Measurements from ENCODE around the gene UNC45A. TPM values are rescaled to one million over a fixed set of nuclear protein-coding genes. Genes with fewer than 3 reads are reported as not detected.

Gene UNC45A
- total RNA-seq, 4 donors from 2014 or later: 42.8 to 89.5 (median 65.4) TPM

GRCh38 chr15:90909976-90910375, 25.1 kb upstream of the UNC45A start:
- intact Hi-C loops (cut with DNase I; ENCODE audit: low total_unique reads): no loop called here
- DNase-seq: no peak
- Histone ChIP-seq H3K9me3 (no peaks in the 10 kb centered on the region), H3K36me3 (no peaks in the 10 kb centered on the region), H3K4me1 (no peaks in the 10 kb centered on the region), H3K4me3 (no peak overlapping the region), H3K27ac (no peak overlapping the region), H3K27me3 (no peaks in the 10 kb centered on the region)
- TF ChIP-seq POLR2A (IDR thresholded peaks at IDR 0.05) (no peak), CTCF (IDR thresholded peaks at IDR 0.05) (no peak)

- no peak overlapping the region for H3K27ac ChIP-seq
- no peaks in the 10 kb centered on the region for H3K4me1 ChIP-seq
- intact Hi-C loops (cut with DNase I; ENCODE audit: low total_unique reads): no loop called here
- DNase-seq: no peak
- no peak overlapping the region for H3K4me3 ChIP-seq
- H3K9me3 ChIP-seq: no peaks in the 10 kb centered on the region
- no peaks in the 10 kb centered on the region for H3K36me3 ChIP-seq
- no peaks in the 10 kb centered on the region for H3K27me3 ChIP-seq
- TF ChIP-seq CTCF (IDR thresholded peaks at IDR 0.05): no peak
- no peak for TF ChIP-seq POLR2A (IDR thresholded peaks at IDR 0.05)
Measured at GRCh38 chr15:90910441-90911301, 24.4 kb upstream of the UNC45A start.

- intact Hi-C loops (cut with DNase I; ENCODE audit: low total_unique reads): no loop called here
- DNase-seq: no peak
- H3K27me3 ChIP-seq: no peaks in the 10 kb centered on the region
- TF ChIP-seq CTCF (IDR thresholded peaks at IDR 0.05) (no peak), POLR2A (IDR thresholded peaks at IDR 0.05) (no peak)
- H3K4me3 ChIP-seq: no peak overlapping the region
- no peaks in the 10 kb centered on the region for H3K4me1 ChIP-seq
- H3K36me3 ChIP-seq: no peaks in the 10 kb centered on the region
- no peaks in the 10 kb centered on the region for H3K9me3 ChIP-seq
- H3K27ac ChIP-seq: no peak overlapping the region
Measured at GRCh38 chr15:90911302-90911623, 23.8 kb upstream of the UNC45A start.

GRCh38 chr15:90911906-90912769, 22.9 kb upstream of the UNC45A start:
- no peak for TF ChIP-seq POLR2A (IDR thresholded peaks at IDR 0.05)
- no peak for TF ChIP-seq CTCF (IDR thresholded peaks at IDR 0.05)
- no peaks in the 10 kb centered on the region for H3K9me3 ChIP-seq
- no peaks in the 10 kb centered on the region for H3K4me1 ChIP-seq
- no peak overlapping the region for H3K4me3 ChIP-seq
- no peak overlapping the region for H3K27ac ChIP-seq
- H3K36me3 ChIP-seq: no peaks in the 10 kb centered on the region
- no peaks in the 10 kb centered on the region for H3K27me3 ChIP-seq
- intact Hi-C loops (cut with DNase I; ENCODE audit: low total_unique reads): no loop called here
- DNase-seq: no peak

- intact Hi-C loops (cut with DNase I; ENCODE audit: low total_unique reads): no loop called here
- H3K27me3 ChIP-seq: no peaks in the 10 kb centered on the region
- H3K27ac ChIP-seq: no peak overlapping the region
- H3K36me3 ChIP-seq: no peaks in the 10 kb centered on the region
- TF ChIP-seq CTCF (IDR thresholded peaks at IDR 0.05) (no peak), POLR2A (IDR thresholded peaks at IDR 0.05) (no peak)
- no peak for DNase-seq
- H3K4me3 ChIP-seq: no peak overlapping the region
- no peaks in the 10 kb centered on the region for H3K9me3 ChIP-seq
- H3K4me1 ChIP-seq: no peaks in the 10 kb centered on the region
Measured at GRCh38 chr15:90912770-90913075, 22.4 kb upstream of the UNC45A start.
